ENCODE results near the gene TRIM60.
"Not testable (repeated sequence)": the region's sequence is repeated elsewhere in the genome, so short reads cannot be mapped to it uniquely, and the experiment has no call there.

GRCh38 chr4:164998526-164999080 is 33.2 kb upstream of the TRIM60 start:
- TF ChIP-seq EZH2 (IDR thresholded peaks at IDR 0.05; ENCODE audit: borderline replicate concordance, low read depth, low read length, severe bottlenecking), result not testable (repeated sequence)
- TF ChIP-seq, protein P1, sequence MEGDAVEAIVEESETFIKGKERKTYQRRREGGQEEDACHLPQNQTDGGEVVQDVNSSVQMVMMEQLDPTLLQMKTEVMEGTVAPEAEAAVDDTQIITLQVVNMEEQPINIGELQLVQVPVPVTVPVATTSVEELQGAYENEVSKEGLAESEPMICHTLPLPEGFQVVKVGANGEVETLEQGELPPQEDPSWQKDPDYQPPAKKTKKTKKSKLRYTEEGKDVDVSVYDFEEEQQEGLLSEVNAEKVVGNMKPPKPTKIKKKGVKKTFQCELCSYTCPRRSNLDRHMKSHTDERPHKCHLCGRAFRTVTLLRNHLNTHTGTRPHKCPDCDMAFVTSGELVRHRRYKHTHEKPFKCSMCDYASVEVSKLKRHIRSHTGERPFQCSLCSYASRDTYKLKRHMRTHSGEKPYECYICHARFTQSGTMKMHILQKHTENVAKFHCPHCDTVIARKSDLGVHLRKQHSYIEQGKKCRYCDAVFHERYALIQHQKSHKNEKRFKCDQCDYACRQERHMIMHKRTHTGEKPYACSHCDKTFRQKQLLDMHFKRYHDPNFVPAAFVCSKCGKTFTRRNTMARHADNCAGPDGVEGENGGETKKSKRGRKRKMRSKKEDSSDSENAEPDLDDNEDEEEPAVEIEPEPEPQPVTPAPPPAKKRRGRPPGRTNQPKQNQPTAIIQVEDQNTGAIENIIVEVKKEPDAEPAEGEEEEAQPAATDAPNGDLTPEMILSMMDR (IDR thresholded peaks at IDR 0.05; ENCODE audit: extremely low read depth in 1 of 2, insufficient read depth in 1 of 2, low read depth in 1 of 2, low read length in 2 of 2), result not testable (repeated sequence)

All from endothelial cell of umbilical vein (primary cell).